Measurements from ENCODE around the gene IP6K2. TPM values are rescaled to one million over a fixed set of nuclear protein-coding genes. Genes with fewer than 3 reads are reported as not detected.

The IP6K2 gene
- total RNA-seq, 1 donor from 2014 or later = 62.9 TPM

Small RNAs within 50 kb of the gene (small RNA-seq; reads per million reads assigned to genes)
- gene AC141002.1 (ENCODE audit: low replicate concordance) = not detected

Other genes starting within 250 kb of the IP6K2 start
- 43.8 TPM for gene SHISA5, start 213.0 kb downstream of the IP6K2 start, total RNA-seq
- gene PFKFB4, start 160.4 kb downstream of the IP6K2 start, total RNA-seq = 9.4 TPM
- 2.4 TPM for gene UCN2, start 153.4 kb downstream of the IP6K2 start, total RNA-seq
- gene COL7A1, start 121.9 kb downstream of the IP6K2 start, total RNA-seq = 54.8 TPM
- 465 TPM for gene UQCRC1, start 107.6 kb downstream of the IP6K2 start, total RNA-seq
- gene TMEM89, start 95.5 kb downstream of the IP6K2 start, total RNA-seq = not detected
- 12.4 TPM for gene SLC26A6, start 81.8 kb downstream of the IP6K2 start, total RNA-seq
- 0.51 TPM for gene CELSR3, start 54.3 kb downstream of the IP6K2 start, total RNA-seq
- 11.3 TPM for gene NCKIPSD, start 31.3 kb downstream of the IP6K2 start, total RNA-seq
- gene PRKAR2A, start 130.7 kb upstream of the IP6K2 start, total RNA-seq = 37.0 TPM
- gene SLC25A20, start 181.7 kb upstream of the IP6K2 start, total RNA-seq = 21.7 TPM
- gene ARIH2, start 201.6 kb upstream of the IP6K2 start, total RNA-seq = 116 TPM